Cardiac ventricle fibroblast (primary cell): Measurements from ENCODE around the gene ZDHHC11. TPM values are rescaled to one million over a fixed set of nuclear protein-coding genes. Genes with fewer than 3 reads are reported as not detected.

ENCODE experiments used
- total RNA-seq: library from RNA; depleted of rRNA; stranded (reverse); fragments of >200 nt; gene quantifications from 2 replicates; pipeline ENCODE4 v1.2.3, GENCODE V29; 2015

ZDHHC11 gene, protein sequence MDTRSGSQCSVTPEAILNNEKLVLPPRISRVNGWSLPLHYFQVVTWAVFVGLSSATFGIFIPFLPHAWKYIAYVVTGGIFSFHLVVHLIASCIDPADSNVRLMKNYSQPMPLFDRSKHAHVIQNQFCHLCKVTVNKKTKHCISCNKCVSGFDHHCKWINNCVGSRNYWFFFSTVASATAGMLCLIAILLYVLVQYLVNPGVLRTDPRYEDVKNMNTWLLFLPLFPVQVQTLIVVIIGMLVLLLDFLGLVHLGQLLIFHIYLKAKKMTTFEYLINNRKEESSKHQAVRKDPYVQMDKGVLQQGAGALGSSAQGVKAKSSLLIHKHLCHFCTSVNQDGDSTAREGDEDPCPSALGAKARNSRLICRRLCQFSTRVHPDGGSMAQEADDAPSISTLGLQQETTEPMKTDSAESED
- 0.20 and 0.75 TPM in 2 replicates for total RNA-seq

DNA sequence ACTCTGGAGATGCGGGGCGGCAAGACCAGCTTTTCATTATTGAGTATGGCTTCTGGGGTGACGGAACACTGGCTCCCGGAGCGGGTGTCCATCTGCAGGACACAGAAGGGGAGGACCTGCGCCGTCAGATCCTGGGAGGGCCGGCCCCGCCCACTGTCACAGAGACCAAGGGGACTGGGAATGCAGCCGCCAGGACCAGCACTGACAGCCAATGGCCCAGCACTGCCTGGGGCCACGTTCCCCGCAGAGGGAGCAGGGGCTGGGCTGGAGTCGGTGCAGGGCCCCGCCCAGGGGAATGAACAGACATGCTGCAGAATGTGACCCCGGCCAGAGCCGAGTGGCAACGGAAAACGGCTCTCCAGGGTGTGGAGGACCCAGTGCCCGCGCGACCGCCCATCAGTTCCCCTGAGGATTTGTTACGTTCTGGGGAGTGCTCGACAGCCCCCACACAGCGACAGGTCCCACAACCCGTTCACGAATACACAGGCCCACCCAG lies at the start of gene ZDHHC11:
TSS of gene ZDHHC11 (minus strand) at position 476 of the 496 bp plus-strand sequence. CDS start at position 92, 384 bp downstream.

DNA sequence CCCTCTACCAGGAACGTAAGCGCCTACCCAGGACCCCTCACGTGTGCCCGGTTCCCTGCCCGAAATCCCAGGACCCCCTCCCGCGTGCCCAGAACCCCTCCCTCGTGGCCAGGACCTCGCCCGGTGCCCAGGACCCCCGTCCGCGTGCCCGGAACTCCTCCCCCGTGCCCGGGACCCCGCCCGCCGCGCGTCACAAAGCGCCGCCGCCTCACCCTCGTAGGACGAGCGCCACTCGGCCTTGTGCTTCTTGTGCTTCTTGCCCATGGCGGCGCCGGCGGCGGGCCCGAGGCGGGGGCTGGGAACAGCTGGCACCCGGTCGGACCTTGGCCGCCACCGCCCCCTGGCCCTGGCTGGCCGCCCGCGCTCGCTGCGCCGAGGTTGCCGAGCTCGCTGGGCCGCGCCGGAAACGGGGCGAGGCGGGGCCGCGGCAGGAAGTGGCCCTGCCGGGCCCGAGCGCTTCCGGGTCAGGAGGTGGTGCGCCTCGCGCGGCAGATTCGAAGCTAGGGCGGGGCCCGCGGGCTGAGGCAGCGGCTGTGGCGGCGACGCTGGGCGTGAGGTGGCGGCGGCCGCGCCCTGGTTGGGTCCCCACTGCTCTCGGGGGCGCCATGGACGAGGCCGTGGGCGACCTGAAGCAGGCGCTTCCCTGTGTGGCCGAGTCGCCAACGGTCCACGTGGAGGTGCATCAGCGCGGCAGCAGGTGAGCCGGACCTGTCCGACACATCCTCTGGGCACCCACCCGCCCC lies 41.8 kb upstream of the ZDHHC11 start, which contains the start of the genes BRD9 and TRIP13:
TSS of gene BRD9 (minus strand) at position 408 of the 743 bp plus-strand sequence. CDS start at position 264, 144 bp downstream.
TSS of gene TRIP13 (plus strand) at position 491 of the 743 bp plus-strand sequence. CDS start at position 606, 115 bp downstream.

DNA sequence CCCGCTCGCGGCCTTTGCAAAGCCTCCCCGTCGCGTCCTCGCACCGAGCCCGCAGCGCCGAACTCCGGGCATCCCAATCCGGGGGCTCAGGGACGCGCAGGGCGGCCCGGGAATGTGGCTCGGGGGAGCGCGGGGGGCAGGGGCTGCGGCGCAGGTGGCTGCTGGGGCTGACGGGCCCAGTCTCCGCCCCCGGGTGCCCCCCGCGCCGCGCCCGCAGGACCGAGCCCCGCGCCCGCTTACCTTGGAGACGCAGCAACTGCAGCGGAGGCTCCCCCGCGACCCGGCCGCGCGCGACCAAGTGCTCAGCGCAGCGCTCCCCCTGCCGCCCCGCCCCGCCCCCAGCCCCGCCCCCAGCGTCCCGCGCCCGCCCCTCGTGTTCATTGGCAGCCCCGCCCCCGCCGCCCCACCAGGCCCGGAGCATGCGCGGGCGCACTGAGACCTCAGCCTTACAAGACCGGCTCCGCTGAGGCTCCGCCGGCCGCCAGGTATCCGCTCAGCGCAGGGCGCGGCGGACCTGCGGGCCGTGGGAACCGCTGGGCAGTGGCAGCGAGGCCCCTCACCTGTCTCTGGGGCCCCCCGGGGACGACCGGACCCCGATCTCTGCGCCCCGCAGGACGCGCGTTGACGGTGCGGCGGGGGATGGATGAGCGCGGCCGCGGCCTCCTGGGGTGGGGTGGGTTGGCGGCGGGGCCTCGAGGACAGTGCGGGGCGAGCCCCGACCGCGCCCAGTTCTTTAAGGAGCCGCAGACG lies 66.2 kb downstream of the ZDHHC11 start, which contains the start of gene ZDHHC11B:
TSS of gene ZDHHC11B (minus strand) at position 302 of the 750 bp plus-strand sequence. CDS start 17,810 bp downstream, outside the sequence.

Other genes starting within 250 kb of the ZDHHC11 start
- 0.94 and 1.1 TPM in 2 replicates for gene CEP72, start 238.6 kb downstream of the ZDHHC11 start, total RNA-seq
- gene TPPP, start 157.6 kb downstream of the ZDHHC11 start, total RNA-seq, result 0.06 TPM in 1 of 2 replicates, not detected in the other
- gene ZDHHC11B, start 66.3 kb downstream of the ZDHHC11 start, total RNA-seq, result 0.31 TPM in 1 of 2 replicates, not detected in the other
- 20.3 and 21.4 TPM in 2 replicates for gene BRD9, start 41.8 kb upstream of the ZDHHC11 start, total RNA-seq
- gene TRIP13, start 41.9 kb upstream of the ZDHHC11 start, total RNA-seq, result 1.5 and 4.4 TPM in 2 replicates
- 13.9 and 20.2 TPM in 2 replicates for gene NKD2, start 157.8 kb upstream of the ZDHHC11 start, total RNA-seq